DOHH2 (cell line): ENCODE data around the gene KCNN4.

ENCODE experiments used
- H3F3A ChIP-seq: fragments of 200-600 bp; sonication (generic), shearing (Covaris generic); 2 replicates; pipeline ENCODE4 v1.6.0; 2016; ENCODE audit warnings: antibody characterized with exemption, mild to moderate bottlenecking; ENCODE audit not compliant: control insufficient read depth, insufficient read depth
- H3K27ac ChIP-seq: fragments of 200-600 bp; sonication (generic); 2 replicates; pipeline ENCODE4 v1.5.1; 2014; ENCODE audit warnings: low read depth, mild to moderate bottlenecking, low read length, moderate library complexity
- H3K27me3 ChIP-seq: fragments of 200-600 bp; sonication (generic); 2 replicates; pipeline ENCODE4 v1.6.1; 2014; ENCODE audit warnings: mild to moderate bottlenecking, low read length, mixed read lengths; ENCODE audit not compliant: control insufficient read depth
- H3K36me3 ChIP-seq: fragments of 200-600 bp; sonication (generic); 2 replicates; pipeline ENCODE4 v1.6.1; 2014; ENCODE audit warnings: mild to moderate bottlenecking, low read length, moderate library complexity, mixed read lengths; ENCODE audit not compliant: control insufficient read depth
- H3K4me1 ChIP-seq: fragments of 200-600 bp; sonication (generic); 2 replicates; pipeline ENCODE4 v1.6.1; 2014; ENCODE audit warnings: mild to moderate bottlenecking, low read length, mixed read lengths; ENCODE audit not compliant: control insufficient read depth
- H3K4me2 ChIP-seq: fragments of 200-600 bp; sonication (generic); 2 replicates; pipeline ENCODE4 v1.6.0; 2014; ENCODE audit warnings: mild to moderate bottlenecking, low read length, moderate library complexity
- H3K4me3 ChIP-seq: fragments of 200-600 bp; sonication (generic); 2 replicates; pipeline ENCODE4 v1.5.1; 2014; ENCODE audit warnings: mild to moderate bottlenecking, low read length, mixed read lengths
- H3K79me2 ChIP-seq: fragments of 200-600 bp; sonication (generic); 2 replicates; pipeline ENCODE4 v1.6.1; 2014; ENCODE audit warnings: mild to moderate bottlenecking, low read length, mixed read lengths; ENCODE audit not compliant: control insufficient read depth
- H3K9me2 ChIP-seq: fragments of 200-600 bp; sonication (generic); replicated peaks from 2 replicates; pipeline ENCODE4 v1.6.1; 2014; ENCODE audit warnings: mild to moderate bottlenecking, low read length, mixed read lengths; ENCODE audit not compliant: control insufficient read depth
- H3K9me3 ChIP-seq: fragments of 200-600 bp; sonication (generic); 2 replicates; pipeline ENCODE4 v1.6.1; 2014; ENCODE audit warnings: antibody characterized with exemption, low read length, mixed read lengths; ENCODE audit not compliant: control insufficient read depth, insufficient read depth
- H4K20me1 ChIP-seq: fragments of 200-600 bp; sonication (generic); 2 replicates; pipeline ENCODE4 v1.6.0; 2014; ENCODE audit warnings: low read depth, mild to moderate bottlenecking, antibody characterized with exemption, low read length, moderate library complexity; ENCODE audit not compliant: control insufficient read depth, insufficient read depth
- CTCF ChIP-seq: fragments of 200-600 bp; sonication (generic); IDR thresholded peaks from one replicate; pipeline ENCODE4 v1.5.1; 2014; ENCODE audit warnings: antibody characterized with exemption, mild to moderate bottlenecking, low read depth, low read length; ENCODE audit not compliant: poor library complexity, severe bottlenecking
- EZH2phosphoT487 ChIP-seq: fragments of 200-600 bp; sonication (generic); IDR thresholded peaks from 2 replicates; pipeline ENCODE4 v1.6.1; 2017; ENCODE audit warnings: borderline replicate concordance, mild to moderate bottlenecking, antibody characterized with exemption, low read length, moderate library complexity, mixed read lengths

KCNN4 gene

DNA sequence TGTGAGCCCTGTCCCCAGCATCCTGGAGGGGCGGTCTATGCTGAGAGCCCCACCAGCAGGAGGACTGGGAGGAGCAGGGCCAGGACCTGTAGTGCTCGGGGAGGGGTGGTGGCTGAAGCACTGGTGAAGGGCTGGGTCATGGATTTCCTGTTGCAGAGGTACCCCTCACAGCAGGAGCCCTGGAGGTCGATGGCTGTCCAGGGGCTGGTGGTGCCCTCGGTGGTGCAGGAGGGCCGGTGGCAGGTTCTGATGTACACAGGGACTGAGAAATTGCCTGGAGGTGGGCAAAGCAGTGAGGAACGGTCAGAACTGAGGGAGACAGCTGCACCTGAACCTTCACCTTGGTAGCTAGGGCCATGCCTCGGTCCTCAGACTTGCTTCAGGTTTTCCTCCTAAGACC lies 16.8 kb upstream of the KCNN4 start:
- Histone ChIP-seq H3K9me3 (no peaks in the 10 kb centered on the region), H3K9me2 (no peaks in the 10 kb centered on the region), H3K27ac (no peak overlapping the region), H3K27me3 (peaks cover 11% of the 10 kb centered on the region), H3K4me2 (no peak overlapping the region), H3K4me1 (no peaks in the 10 kb centered on the region), H3K79me2 (no peaks in the 10 kb centered on the region), H3F3A (no peaks in the 10 kb centered on the region), H3K36me3 (no peaks in the 10 kb centered on the region), H4K20me1 (no peaks in the 10 kb centered on the region), H3K4me3 (no peak overlapping the region)
- TF ChIP-seq EZH2phosphoT487: no peak
- no peak for TF ChIP-seq CTCF

GRCh38 chr19:43797118-43797517 lies 16.3 kb upstream of the KCNN4 start:
- Histone ChIP-seq H3F3A (no peaks in the 10 kb centered on the region), H3K4me1 (no peaks in the 10 kb centered on the region), H3K4me2 (no peak overlapping the region), H3K27ac (no peak overlapping the region), H3K27me3 (peaks cover 11% of the 10 kb centered on the region), H4K20me1 (no peaks in the 10 kb centered on the region), H3K36me3 (no peaks in the 10 kb centered on the region), H3K9me2 (no peaks in the 10 kb centered on the region), H3K4me3 (no peak overlapping the region), H3K79me2 (no peaks in the 10 kb centered on the region), H3K9me3 (no peaks in the 10 kb centered on the region)
- TF ChIP-seq EZH2phosphoT487: no peak
- TF ChIP-seq CTCF: no peak

- no peak overlapping the region for H3K27ac ChIP-seq
- no peak overlapping the region for H3K4me3 ChIP-seq
- H4K20me1 ChIP-seq: no peaks in the 10 kb centered on the region
- no peaks in the 10 kb centered on the region for H3K9me2 ChIP-seq
- H3K4me2 ChIP-seq: no peak overlapping the region
- TF ChIP-seq CTCF: no peak
- TF ChIP-seq EZH2phosphoT487: no peak
- H3F3A ChIP-seq: no peaks in the 10 kb centered on the region; the same call in 1 of the 2 replicates
- H3K9me3 ChIP-seq: no peaks in the 10 kb centered on the region
- H3K27me3 ChIP-seq: peaks cover 6% of the 10 kb centered on the region
- no peaks in the 10 kb centered on the region for H3K36me3 ChIP-seq
- no peaks in the 10 kb centered on the region for H3K4me1 ChIP-seq
- no peaks in the 10 kb centered on the region for H3K79me2 ChIP-seq
Observed at GRCh38 chr19:43790587-43790986, 9.8 kb upstream of the KCNN4 start.

GRCh38 chr19:43789029-43789428 lies 8.3 kb upstream of the KCNN4 start:
- Histone ChIP-seq H3F3A (peaks cover 5% of the 10 kb centered on the region), H3K4me3 (no peak overlapping the region), H3K27ac (no peak overlapping the region), H3K79me2 (no peaks in the 10 kb centered on the region), H4K20me1 (no peaks in the 10 kb centered on the region), H3K4me2 (no peak overlapping the region), H3K27me3 (peaks cover 6% of the 10 kb centered on the region), H3K4me1 (peaks cover 15% of the 10 kb centered on the region), H3K36me3 (no peaks in the 10 kb centered on the region), H3K9me2 (no peaks in the 10 kb centered on the region), H3K9me3 (no peaks in the 10 kb centered on the region)
- no peak for TF ChIP-seq EZH2phosphoT487
- TF ChIP-seq CTCF: no peak
